HG02885 (cell line): ENCODE results near the gene WNT8B.

Source experiments
- ATAC-seq: cut with Tn5 transposase; IDR thresholded peaks from one replicate; pipeline ENCODE4 v1.9.1; 2021; ENCODE audit warnings: mild to moderate bottlenecking; ENCODE audit not compliant: unreplicated experiment, poor library complexity

Gene WNT8B

GRCh38 chr10:100482181-100482833, 19.5 kb downstream of the WNT8B start:
- ATAC-seq: peak; percentile 68

GRCh38 chr10:100482834-100483185, 20.0 kb downstream of the WNT8B start:
- no peak for ATAC-seq

- no peak for ATAC-seq
Measured at GRCh38 chr10:100483876-100484666, 21.3 kb downstream of the WNT8B start.

GRCh38 chr10:100485366-100485765, 22.6 kb downstream of the WNT8B start:
- no peak for ATAC-seq

GRCh38 chr10:100485801-100486495, 23.1 kb downstream of the WNT8B start:
- ATAC-seq: no peak

GRCh38 chr10:100487529-100487928, 24.7 kb downstream of the WNT8B start:
- ATAC-seq: no peak

GRCh38 chr10:100489396-100489795, 26.6 kb downstream of the WNT8B start:
- ATAC-seq: no peak

GRCh38 chr10:100490531-100490930, 27.7 kb downstream of the WNT8B start:
- no peak for ATAC-seq

GRCh38 chr10:100496567-100496966, 33.8 kb downstream of the WNT8B start:
- no peak for ATAC-seq

- ATAC-seq: no peak
Measured at GRCh38 chr10:100498059-100498458, 35.2 kb downstream of the WNT8B start.

GRCh38 chr10:100501423-100501822, 38.6 kb downstream of the WNT8B start:
- ATAC-seq: no peak

- ATAC-seq: no peak
Measured at GRCh38 chr10:100502926-100503494, 40.2 kb downstream of the WNT8B start.

GRCh38 chr10:100504096-100504495, 41.3 kb downstream of the WNT8B start:
- no peak for ATAC-seq

- ATAC-seq: no peak
Measured at GRCh38 chr10:100505164-100505563, 42.4 kb downstream of the WNT8B start.

- no peak for ATAC-seq
Measured at GRCh38 chr10:100506596-100507356, 44.0 kb downstream of the WNT8B start.

- ATAC-seq: no peak
Measured at GRCh38 chr10:100507357-100507732, 44.5 kb downstream of the WNT8B start.

GRCh38 chr10:100508266-100508665, 45.5 kb downstream of the WNT8B start:
- no peak for ATAC-seq

GRCh38 chr10:100508691-100509150, 45.9 kb downstream of the WNT8B start:
- no peak for ATAC-seq

GRCh38 chr10:100509241-100509840, 46.5 kb downstream of the WNT8B start:
- no peak for ATAC-seq
